Keratinocyte (primary cell): ENCODE data around the gene WAC.

Experiments used
- EZH2 ChIP-seq: IDR thresholded peaks from one replicate; pipeline ENCODE4 v1.6.1; 2012; ENCODE audit warnings: inconsistent platforms, mild to moderate bottlenecking, low read length, moderate library complexity
- TF ChIP-seq, protein P1 (sequence below), 3 experiments: IDR thresholded peaks in 1 of 3; conservative IDR thresholded peaks in 1 of 3; optimal IDR thresholded peaks in 1 of 3; 2 replicates in 2 of 3; 3 replicates in 1 of 3; pipeline versions ENCODE3 to v1.5.1; 2011; ENCODE audit warnings: low read length in 3 of 3, mild to moderate bottlenecking in 3 of 3, moderate library complexity in 2 of 3, control low read depth in 1 of 3, inconsistent platforms in 1 of 3; ENCODE audit not compliant: insufficient read depth in 2 of 3; ENCODE audit errors: extremely low read depth in 1 of 3

DNA sequence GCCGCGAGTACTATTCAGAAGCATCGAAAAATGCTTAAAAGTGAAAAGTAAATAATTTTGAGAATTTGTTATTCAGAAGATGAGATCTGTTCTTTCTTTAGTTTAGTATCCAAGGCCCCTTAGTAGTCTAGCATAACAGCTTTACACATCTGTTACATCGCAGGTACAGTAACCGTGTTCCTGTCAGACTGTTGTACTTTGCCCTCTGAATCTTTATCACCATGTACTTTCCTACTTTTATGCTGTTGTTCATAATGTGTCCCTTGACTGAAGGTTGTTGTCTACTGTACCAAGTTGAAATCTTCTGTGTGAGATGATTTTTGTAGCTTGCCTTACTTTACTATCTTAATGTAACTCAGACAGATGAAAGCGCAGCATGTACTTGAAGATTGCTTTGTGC is 38.3 kb downstream of the WAC start:
- TF ChIP-seq, protein P1, sequence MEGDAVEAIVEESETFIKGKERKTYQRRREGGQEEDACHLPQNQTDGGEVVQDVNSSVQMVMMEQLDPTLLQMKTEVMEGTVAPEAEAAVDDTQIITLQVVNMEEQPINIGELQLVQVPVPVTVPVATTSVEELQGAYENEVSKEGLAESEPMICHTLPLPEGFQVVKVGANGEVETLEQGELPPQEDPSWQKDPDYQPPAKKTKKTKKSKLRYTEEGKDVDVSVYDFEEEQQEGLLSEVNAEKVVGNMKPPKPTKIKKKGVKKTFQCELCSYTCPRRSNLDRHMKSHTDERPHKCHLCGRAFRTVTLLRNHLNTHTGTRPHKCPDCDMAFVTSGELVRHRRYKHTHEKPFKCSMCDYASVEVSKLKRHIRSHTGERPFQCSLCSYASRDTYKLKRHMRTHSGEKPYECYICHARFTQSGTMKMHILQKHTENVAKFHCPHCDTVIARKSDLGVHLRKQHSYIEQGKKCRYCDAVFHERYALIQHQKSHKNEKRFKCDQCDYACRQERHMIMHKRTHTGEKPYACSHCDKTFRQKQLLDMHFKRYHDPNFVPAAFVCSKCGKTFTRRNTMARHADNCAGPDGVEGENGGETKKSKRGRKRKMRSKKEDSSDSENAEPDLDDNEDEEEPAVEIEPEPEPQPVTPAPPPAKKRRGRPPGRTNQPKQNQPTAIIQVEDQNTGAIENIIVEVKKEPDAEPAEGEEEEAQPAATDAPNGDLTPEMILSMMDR (optimal IDR thresholded peaks at IDR 0.05 in 1 of 3, IDR thresholded peaks at IDR 0.05 in 1 of 3, conservative IDR thresholded peaks at IDR 0.05 in 1 of 3; ENCODE audit: extremely low read depth in 1 of 3, insufficient read depth in 2 of 3, low read length in 3 of 3), result no peak
- no peak for TF ChIP-seq EZH2
